ENCODE results near the gene MOG.
A peak's percentile ranks its signal among the peaks of the same experiment; 100 is the strongest.
"Not testable (repeated sequence)": the region's sequence is repeated elsewhere in the genome, so short reads cannot be mapped to it uniquely, and the experiment has no call there.

Gene MOG

GRCh38 chr6:29653452-29654038 lies 3.3 kb upstream of the MOG start:
- FAIRE-seq (no peak), DNase-seq (ENCODE audit: insufficient read length, low spot score) (no peak)
- no peak for TF ChIP-seq TAF1 (IDR thresholded peaks at IDR 0.05; ENCODE audit: low read depth, low read length)
- TF ChIP-seq PAX5 (IDR thresholded peaks at IDR 0.05; ENCODE audit: insufficient read depth, low read length, severe bottlenecking): no peak
- no peak for TF ChIP-seq POU2F2 (IDR thresholded peaks at IDR 0.05; ENCODE audit: low read depth, low read length)
- TF ChIP-seq POLR2A (IDR thresholded peaks at IDR 0.05; ENCODE audit: low read depth, low read length): no peak
- TF ChIP-seq POLR2AphosphoS5 (IDR thresholded peaks at IDR 0.05; ENCODE audit: low read depth, low read length): no peak
- TF ChIP-seq SPI1 (IDR thresholded peaks at IDR 0.05; ENCODE audit: low read depth, low read length): no peak

DNA sequence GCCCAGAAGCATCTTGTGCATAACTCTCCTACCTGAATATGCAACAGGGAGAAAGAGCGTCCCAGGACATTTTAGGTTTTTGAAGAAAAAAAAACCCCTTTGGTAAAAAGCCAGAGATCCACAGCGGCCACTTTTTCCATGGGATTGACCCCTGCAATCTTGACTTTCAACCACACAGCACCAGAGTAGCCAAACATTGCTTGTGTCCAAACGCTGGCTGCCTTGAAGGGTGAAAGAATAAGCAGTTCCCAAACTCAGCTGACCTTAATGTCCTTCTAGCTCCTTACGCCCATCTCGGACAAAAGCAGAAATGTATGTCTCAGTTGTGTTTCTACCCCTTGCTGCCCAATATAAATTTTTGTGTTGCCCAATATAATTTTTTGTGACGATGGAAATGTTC lies 1.2 kb upstream of the MOG start:
- FAIRE-seq: no peak
- no peak for TF ChIP-seq SPI1 (IDR thresholded peaks at IDR 0.05; ENCODE audit: low read depth, low read length)
- TF ChIP-seq POU2F2 (IDR thresholded peaks at IDR 0.05; ENCODE audit: low read depth, low read length): no peak
- TF ChIP-seq PAX5 (IDR thresholded peaks at IDR 0.05; ENCODE audit: insufficient read depth, low read length, severe bottlenecking): no peak
- TF ChIP-seq POLR2AphosphoS5 (IDR thresholded peaks at IDR 0.05; ENCODE audit: low read depth, low read length): no peak
- DNase-seq (ENCODE audit: insufficient read length, low spot score): no peak

DNA sequence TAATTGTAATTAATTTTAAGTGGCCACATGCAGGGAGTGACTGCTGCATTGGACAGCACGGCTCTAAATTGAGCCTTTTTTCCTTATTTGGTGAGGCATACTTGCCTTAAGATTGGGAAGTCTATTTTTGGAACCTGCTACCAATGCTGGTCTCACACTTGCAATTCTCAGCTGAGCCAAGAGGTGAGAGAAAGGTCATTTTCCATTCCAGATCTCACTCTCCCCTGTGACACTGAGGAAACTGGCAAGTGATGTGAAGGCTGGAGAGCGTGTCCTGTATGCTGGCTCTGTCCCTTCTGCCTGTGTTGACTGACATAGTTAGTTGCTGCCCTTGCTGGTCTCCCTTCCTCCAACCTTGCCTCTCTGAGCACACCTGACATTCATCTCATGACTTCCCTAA lies 735 bp upstream of the MOG start:
- TF ChIP-seq PAX5 (IDR thresholded peaks at IDR 0.05; ENCODE audit: insufficient read depth, low read length, severe bottlenecking): no peak
- TF ChIP-seq POLR2AphosphoS5 (IDR thresholded peaks at IDR 0.05; ENCODE audit: low read depth, low read length): no peak
- no peak for TF ChIP-seq SPI1 (IDR thresholded peaks at IDR 0.05; ENCODE audit: low read depth, low read length)
- TF ChIP-seq POU2F2 (IDR thresholded peaks at IDR 0.05; ENCODE audit: low read depth, low read length): no peak
- no peak for TF ChIP-seq TAF1 (IDR thresholded peaks at IDR 0.05; ENCODE audit: low read depth, low read length)
- no peak for TF ChIP-seq POLR2A (IDR thresholded peaks at IDR 0.05; ENCODE audit: low read depth, low read length)
- FAIRE-seq (peak; percentile 85), DNase-seq (ENCODE audit: insufficient read length, low spot score) (no peak)

DNA sequence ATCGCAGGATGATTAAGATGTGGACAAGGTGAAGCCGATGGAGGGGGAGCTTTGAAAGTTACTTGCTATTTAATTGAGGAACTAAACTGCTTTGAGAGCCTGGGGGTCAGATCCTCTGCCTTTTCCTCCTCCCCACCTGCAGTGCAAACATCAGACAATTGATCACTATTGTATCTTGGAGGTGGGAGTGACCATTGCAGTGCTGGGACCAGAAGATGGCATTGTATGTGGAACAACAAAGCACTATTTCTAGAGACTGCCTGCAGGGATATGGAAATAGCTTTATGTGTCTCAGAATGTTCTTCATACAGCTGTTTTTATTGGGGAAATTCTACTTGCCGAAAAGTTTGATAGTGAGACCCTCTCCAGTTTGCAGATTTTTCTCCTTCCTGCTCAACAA lies 4.2 kb downstream of the MOG start:
- DNase-seq (ENCODE audit: insufficient read length, low spot score): no peak
- FAIRE-seq: no peak
- TF ChIP-seq POLR2A (IDR thresholded peaks at IDR 0.05; ENCODE audit: low read depth, low read length) (no peak), POU2F2 (IDR thresholded peaks at IDR 0.05; ENCODE audit: low read depth, low read length) (no peak), POLR2AphosphoS5 (IDR thresholded peaks at IDR 0.05; ENCODE audit: low read depth, low read length) (no peak), TAF1 (IDR thresholded peaks at IDR 0.05; ENCODE audit: low read depth, low read length) (no peak), PAX5 (IDR thresholded peaks at IDR 0.05; ENCODE audit: insufficient read depth, low read length, severe bottlenecking) (no peak), SPI1 (IDR thresholded peaks at IDR 0.05; ENCODE audit: low read depth, low read length) (no peak)

GRCh38 chr6:29661502-29662141 lies 4.7 kb downstream of the MOG start:
- not testable (repeated sequence) for FAIRE-seq; DNase-seq (ENCODE audit: insufficient read length, low spot score)

GRCh38 chr6:29663300-29664042 lies 6.6 kb downstream of the MOG start:
- FAIRE-seq (no peak), DNase-seq (ENCODE audit: insufficient read length, low spot score) (no peak)
- TF ChIP-seq SPI1 (IDR thresholded peaks at IDR 0.05; ENCODE audit: low read depth, low read length): no peak
- TF ChIP-seq POLR2AphosphoS5 (IDR thresholded peaks at IDR 0.05; ENCODE audit: low read depth, low read length): no peak
- no peak for TF ChIP-seq TAF1 (IDR thresholded peaks at IDR 0.05; ENCODE audit: low read depth, low read length)
- TF ChIP-seq PAX5 (IDR thresholded peaks at IDR 0.05; ENCODE audit: insufficient read depth, low read length, severe bottlenecking): no peak
- no peak for TF ChIP-seq POLR2A (IDR thresholded peaks at IDR 0.05; ENCODE audit: low read depth, low read length)
- TF ChIP-seq POU2F2 (IDR thresholded peaks at IDR 0.05; ENCODE audit: low read depth, low read length): no peak

DNA sequence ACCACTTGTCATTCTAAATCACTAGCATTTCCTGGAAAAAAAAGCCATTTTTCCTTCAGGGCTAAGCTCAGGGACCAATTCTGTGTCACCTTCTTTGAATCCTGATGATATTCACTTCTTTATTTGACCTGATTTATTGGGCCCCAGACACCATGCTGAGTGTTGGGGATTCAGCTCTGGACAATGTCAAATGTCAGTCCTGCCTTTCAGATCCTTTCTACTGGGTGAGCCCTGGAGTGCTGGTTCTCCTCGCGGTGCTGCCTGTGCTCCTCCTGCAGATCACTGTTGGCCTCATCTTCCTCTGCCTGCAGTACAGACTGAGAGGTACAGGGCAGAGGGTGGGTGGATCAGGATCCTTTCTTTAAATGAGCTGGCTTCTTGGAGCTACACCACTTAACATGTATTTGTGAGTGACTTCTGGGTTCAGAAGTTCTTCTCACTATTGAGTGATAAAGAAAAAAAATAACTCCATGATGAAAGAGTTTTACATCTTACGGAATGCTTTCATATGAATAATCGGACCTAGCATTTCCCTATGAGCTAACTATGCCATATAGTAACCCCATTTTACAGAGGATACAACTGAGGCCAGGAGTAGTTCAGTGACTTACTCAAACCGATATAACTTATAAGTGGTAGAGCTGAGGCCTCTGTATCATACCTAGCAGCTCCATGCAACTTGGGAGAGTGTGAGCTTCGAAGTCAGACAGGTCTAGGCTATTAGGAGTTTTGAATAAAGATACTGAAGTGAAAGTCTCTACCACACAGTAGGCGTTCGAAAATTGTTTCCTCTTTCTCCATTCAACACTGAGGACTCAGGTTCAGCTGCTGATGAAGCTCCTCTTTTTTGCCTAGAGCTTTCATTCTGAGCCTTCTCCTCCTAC lies 9.3 kb downstream of the MOG start:
- DNase-seq (ENCODE audit: insufficient read length, low spot score) (no peak), FAIRE-seq (no peak)
- TF ChIP-seq TAF1 (IDR thresholded peaks at IDR 0.05; ENCODE audit: low read depth, low read length) (no peak), POLR2AphosphoS5 (IDR thresholded peaks at IDR 0.05; ENCODE audit: low read depth, low read length) (no peak), SPI1 (IDR thresholded peaks at IDR 0.05; ENCODE audit: low read depth, low read length) (no peak), POU2F2 (IDR thresholded peaks at IDR 0.05; ENCODE audit: low read depth, low read length) (no peak), POLR2A (IDR thresholded peaks at IDR 0.05; ENCODE audit: low read depth, low read length) (no peak), PAX5 (IDR thresholded peaks at IDR 0.05; ENCODE audit: insufficient read depth, low read length, severe bottlenecking) (no peak)

GRCh38 chr6:29666826-29667130 lies 9.9 kb downstream of the MOG start:
- TF ChIP-seq PAX5 (IDR thresholded peaks at IDR 0.05; ENCODE audit: insufficient read depth, low read length, severe bottlenecking): no peak
- TF ChIP-seq POU2F2 (IDR thresholded peaks at IDR 0.05; ENCODE audit: low read depth, low read length): no peak
- no peak for TF ChIP-seq TAF1 (IDR thresholded peaks at IDR 0.05; ENCODE audit: low read depth, low read length)
- TF ChIP-seq POLR2AphosphoS5 (IDR thresholded peaks at IDR 0.05; ENCODE audit: low read depth, low read length): no peak
- TF ChIP-seq POLR2A (IDR thresholded peaks at IDR 0.05; ENCODE audit: low read depth, low read length): no peak
- TF ChIP-seq SPI1 (IDR thresholded peaks at IDR 0.05; ENCODE audit: low read depth, low read length): no peak
- FAIRE-seq (no peak), DNase-seq (ENCODE audit: insufficient read length, low spot score) (no peak)

DNA sequence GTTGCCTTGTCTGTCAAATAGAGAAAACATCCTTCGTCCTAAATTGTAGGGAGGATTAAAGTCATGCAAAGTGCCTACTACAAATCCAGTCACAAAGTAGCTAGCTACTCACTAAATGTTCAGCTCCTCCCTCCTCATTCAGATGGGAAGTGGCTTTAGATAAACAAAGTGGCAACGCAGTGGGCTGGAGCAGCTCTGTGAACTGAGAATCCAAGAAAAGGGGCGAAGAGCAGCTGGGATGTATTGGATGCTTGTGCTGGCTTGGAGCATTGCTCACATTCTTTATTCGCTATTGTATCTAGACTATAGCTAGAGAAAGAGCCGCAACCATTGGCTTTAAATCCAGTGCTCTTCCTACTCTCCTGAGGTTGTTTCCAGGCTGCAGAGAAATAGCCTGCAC lies 10.3 kb downstream of the MOG start:
- DNase-seq (ENCODE audit: insufficient read length, low spot score) (no peak), FAIRE-seq (no peak)
- TF ChIP-seq POU2F2 (IDR thresholded peaks at IDR 0.05; ENCODE audit: low read depth, low read length) (no peak), SPI1 (IDR thresholded peaks at IDR 0.05; ENCODE audit: low read depth, low read length) (no peak), POLR2A (IDR thresholded peaks at IDR 0.05; ENCODE audit: low read depth, low read length) (no peak), PAX5 (IDR thresholded peaks at IDR 0.05; ENCODE audit: insufficient read depth, low read length, severe bottlenecking) (no peak), TAF1 (IDR thresholded peaks at IDR 0.05; ENCODE audit: low read depth, low read length) (no peak)
